M059J (cell line): ENCODE results near the gene EPG5. TPM values are rescaled to one million over a fixed set of nuclear protein-coding genes. Genes with fewer than 3 reads are reported as not detected.
"Not testable (repeated sequence)": the region's sequence is repeated elsewhere in the genome, so short reads cannot be mapped to it uniquely, and the experiment has no call there.

Source experiments
- DNase-seq: peaks from one replicate; pipeline ENCODE4 v3.0.0-alpha.2; 2012; ENCODE audit warnings: low read depth
- total RNA-seq: library from RNA; depleted of rRNA; stranded (reverse); fragments of >200 nt; shearing (Covaris generic); gene quantifications from 2 replicates; pipeline ENCODE4 v1.2.3, GENCODE V29; 2014

Gene EPG5
- total RNA-seq, 1 experiment from 2014 or later, result 29.0 TPM

DNA sequence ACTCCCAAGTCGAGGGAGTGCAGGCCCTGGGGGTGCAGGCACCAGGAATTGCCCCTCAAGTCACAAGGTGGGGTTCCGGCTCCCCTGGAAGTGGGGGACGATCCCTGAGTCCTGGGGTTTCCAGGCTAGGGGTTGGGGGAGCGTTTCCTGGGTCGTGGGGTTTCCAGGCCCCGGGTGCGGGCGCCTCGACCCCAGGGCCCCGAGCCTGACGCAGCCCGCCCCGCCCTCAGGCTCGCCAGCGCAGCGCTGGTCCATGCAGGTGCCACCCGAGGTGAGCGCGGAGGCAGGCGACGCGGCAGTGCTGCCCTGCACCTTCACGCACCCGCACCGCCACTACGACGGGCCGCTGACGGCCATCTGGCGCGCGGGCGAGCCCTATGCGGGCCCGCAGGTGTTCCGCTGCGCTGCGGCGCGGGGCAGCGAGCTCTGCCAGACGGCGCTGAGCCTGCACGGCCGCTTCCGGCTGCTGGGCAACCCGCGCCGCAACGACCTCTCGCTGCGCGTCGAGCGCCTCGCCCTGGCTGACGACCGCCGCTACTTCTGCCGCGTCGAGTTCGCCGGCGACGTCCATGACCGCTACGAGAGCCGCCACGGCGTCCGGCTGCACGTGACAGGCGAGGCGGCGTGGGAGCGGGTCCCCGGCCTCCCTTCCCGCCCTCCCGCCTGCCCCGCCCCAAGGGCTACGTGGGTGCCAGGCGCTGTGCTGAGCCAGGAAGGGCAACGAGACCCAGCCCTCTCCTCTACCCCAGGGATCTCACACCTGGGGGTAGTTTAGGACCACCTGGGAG is 129.7 kb downstream of the EPG5 start:
- DNase-seq, result no peak

- no peak for DNase-seq
Measured at GRCh38 chr18:45836242-45837205, 130.6 kb downstream of the EPG5 start.

- no peak for DNase-seq
Measured at GRCh38 chr18:45835057-45835636, 132.0 kb downstream of the EPG5 start.

GRCh38 chr18:45834306-45834705 is 132.8 kb downstream of the EPG5 start:
- DNase-seq, result no peak

GRCh38 chr18:45833846-45834245 is 133.3 kb downstream of the EPG5 start:
- no peak for DNase-seq

DNA sequence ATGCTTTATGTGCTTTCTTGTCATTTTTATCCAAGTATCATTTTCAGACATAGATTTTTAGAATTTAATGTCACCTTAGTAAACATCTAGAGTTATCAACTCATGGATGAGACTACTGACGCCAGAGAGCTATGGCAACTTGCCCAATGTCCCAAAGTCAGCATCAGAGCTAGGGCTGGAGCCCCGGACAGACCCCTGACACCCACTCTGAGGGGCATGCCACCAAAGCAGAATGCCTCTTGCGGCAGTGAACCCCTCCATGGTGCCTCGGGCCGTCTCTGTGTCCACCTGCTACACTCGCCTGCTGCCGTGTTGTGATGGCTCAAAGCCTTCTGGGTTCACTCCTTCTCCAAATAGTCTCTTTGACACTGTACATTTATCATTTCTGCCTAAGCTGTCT is 136.2 kb downstream of the EPG5 start:
- no peak for DNase-seq

DNA sequence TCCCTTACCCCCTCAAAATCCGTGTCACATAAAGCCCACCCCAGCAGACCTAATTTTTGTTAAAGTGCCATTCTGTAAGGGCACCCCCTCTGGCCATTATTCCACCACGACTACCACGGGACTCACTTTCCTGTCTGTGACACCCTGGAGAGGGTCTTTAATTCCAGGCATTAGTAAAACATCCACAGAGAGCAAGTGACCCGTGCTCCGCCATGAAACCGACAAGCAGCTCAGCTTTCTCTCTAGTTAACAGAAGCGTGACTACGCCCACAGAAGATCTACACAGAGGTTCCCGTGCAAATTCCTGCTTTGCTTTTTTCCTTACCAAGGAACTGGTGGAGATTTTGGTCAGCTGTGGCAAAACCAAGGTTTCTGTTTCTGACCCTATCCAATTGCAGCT is 137.3 kb downstream of the EPG5 start:
- DNase-seq, result no peak

GRCh38 chr18:45828917-45829811 is 138.0 kb downstream of the EPG5 start:
- DNase-seq, result no peak

- not testable (repeated sequence) for DNase-seq
Measured at GRCh38 chr18:45826716-45827115, 140.4 kb downstream of the EPG5 start.

DNA sequence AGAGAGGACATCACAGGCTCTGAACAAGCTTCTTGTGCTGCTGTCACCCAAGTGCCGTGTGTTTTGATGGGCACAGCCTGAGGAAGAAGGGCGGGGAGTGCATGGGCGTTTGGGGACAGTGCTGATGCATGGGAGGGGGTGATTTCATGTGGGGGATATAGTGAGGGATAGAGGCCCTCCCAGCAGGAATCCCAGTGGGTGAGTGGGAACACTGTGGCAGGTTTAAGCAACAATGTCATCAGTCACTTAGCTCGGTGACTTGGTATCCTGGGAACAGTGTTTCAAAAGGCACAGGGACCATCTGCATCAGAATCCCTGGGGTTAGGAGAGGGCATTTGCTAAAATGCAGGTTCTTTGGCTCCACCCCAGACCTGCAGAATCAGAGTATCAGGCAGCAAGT is 141.0 kb downstream of the EPG5 start:
- DNase-seq, result no peak

- peak; percentile 74 for DNase-seq
Measured at GRCh38 chr18:45825258-45826044, 141.7 kb downstream of the EPG5 start, which contains the start of gene SIGLEC15. Gene SIGLEC15 (plus strand): TSS chr18:45825675. CDS start chr18:45825729, 54 bp downstream.

GRCh38 chr18:45821711-45822110 is 145.4 kb downstream of the EPG5 start:
- no peak for DNase-seq

GRCh38 chr18:45821026-45821425 is 146.1 kb downstream of the EPG5 start:
- no peak for DNase-seq

- no peak for DNase-seq
Measured at GRCh38 chr18:45820106-45820745, 146.9 kb downstream of the EPG5 start.

GRCh38 chr18:45818765-45819164 is 148.4 kb downstream of the EPG5 start:
- DNase-seq, result peak; percentile 30

DNA sequence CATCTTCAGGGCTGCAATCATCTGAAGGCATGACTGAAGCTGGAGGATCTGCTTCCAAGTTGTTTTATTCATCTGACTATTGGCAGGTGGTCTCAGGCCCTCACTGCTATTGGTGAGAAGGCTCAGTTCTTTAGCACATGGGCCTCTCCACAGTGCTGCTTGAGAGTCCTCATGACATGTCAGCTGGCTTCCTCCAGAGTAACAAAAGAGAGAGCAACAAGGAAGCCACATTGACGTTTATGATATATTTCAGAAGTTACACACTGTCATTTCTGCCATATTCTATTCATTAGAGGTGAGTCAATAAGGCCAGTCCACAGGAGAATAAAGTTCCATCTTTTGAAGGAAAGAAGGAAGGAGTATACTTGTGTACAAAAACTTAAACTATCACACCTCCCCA is 149.6 kb downstream of the EPG5 start:
- no peak for DNase-seq

DNA sequence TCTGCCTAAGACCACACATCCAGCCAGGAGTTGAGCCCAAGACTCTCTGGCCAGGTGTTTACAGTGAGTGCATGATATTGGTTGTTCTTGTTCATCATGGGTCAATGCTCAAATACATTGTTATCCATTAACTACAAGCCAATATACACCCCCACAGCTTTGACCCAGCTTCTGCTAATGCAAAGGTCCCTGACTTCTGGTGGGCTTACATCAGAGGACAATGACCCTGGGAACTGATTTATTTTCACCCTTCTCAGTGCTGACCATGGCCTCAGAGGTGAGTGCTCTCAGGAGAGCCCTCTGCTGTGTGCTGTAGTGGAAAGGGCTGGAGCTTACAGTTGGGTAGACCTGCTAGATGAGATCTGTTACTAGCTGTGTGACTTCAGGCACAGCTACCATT is 152.4 kb downstream of the EPG5 start:
- DNase-seq, result not testable (repeated sequence)

DNA sequence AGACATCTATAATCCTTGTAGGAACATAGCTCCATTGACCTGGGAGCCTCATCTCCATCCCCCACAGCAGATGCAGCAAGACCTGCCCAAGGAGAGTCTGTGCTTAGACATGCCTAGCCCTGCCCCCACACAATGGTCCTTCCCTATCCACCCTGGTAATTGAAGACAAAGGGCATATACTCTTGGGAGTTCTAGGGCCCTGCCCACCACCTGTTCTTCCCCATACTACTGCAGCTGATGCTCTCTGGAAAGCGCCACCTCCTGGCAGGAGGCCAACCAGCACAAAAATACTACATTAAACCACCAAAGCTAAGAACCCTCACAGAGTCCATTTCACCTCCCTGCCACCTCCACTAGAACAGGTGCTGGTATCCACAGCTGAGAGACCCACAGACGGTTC is 160.0 kb downstream of the EPG5 start:
- not testable (repeated sequence) for DNase-seq

DNA sequence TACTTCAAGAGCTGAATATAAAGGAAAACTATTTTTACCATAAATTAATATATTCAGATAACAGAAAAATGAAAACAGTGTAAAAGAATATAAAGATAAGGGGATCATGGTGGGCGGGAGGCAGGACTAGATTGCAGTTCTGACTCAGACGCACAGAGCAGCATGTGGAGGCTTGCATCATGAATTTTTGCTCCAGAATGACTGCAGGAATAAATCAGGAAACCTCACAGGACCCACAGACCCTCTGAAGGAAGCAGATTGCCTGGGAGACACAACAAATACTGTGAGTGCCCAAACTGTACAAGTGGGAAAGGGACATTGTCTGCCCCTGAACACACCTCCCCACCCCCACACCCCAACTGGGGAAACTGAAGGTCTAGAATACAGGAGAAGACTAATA is 160.9 kb downstream of the EPG5 start:
- peak; percentile 62 for DNase-seq

GRCh38 chr18:45805551-45805950 is 161.6 kb downstream of the EPG5 start:
- DNase-seq, result no peak
